GM10266 (cell line): ENCODE results near the gene EFHC1.
"Not testable (repeated sequence)": the region's sequence is repeated elsewhere in the genome, so short reads cannot be mapped to it uniquely, and the experiment has no call there.

Source experiments
- DNase-seq: peaks from one replicate; pipeline ENCODE4 v3.0.0; 2012; ENCODE audit errors: extremely low spot score
- TF ChIP-seq, protein P1 (sequence below): IDR thresholded peaks from 2 replicates; pipeline ENCODE4 v1.5.1; 2012; ENCODE audit warnings: mild to moderate bottlenecking, low read depth; ENCODE audit not compliant: control insufficient read depth, insufficient read depth; ENCODE audit errors: missing control alignments

Gene EFHC1

DNA sequence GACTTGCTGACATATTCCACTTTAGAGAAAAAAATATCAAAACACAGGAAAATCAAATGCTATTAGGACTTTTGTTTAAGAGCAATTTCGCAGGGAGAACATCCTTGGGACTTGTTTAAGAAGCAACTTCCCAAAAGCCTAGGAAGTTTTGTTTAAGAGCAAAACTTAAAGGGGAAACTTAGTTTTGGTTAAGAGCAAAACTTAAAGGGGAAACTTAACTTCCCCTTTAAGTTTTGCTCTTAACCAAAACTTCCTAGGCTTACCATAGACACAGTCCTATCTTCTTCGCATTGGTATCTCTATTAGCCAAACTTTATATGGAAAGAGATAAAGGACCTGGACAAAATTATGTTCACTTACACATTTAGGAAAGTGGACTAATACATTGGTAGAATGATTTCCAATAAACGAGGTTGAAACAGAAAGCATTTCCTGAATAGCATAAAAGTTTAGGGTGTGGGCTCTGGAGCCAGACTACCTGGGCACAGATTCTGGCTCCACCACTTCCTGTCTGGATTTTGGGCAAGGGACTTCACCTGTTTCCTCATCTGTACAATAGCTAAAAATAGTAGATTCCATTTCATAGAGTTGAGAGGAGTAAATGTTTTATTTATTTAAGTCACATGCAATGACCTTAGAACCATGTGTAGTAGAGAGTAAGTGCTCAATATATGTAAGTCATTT lies 42.5 kb upstream of the EFHC1 start:
- no peak for DNase-seq
- TF ChIP-seq, protein P1, sequence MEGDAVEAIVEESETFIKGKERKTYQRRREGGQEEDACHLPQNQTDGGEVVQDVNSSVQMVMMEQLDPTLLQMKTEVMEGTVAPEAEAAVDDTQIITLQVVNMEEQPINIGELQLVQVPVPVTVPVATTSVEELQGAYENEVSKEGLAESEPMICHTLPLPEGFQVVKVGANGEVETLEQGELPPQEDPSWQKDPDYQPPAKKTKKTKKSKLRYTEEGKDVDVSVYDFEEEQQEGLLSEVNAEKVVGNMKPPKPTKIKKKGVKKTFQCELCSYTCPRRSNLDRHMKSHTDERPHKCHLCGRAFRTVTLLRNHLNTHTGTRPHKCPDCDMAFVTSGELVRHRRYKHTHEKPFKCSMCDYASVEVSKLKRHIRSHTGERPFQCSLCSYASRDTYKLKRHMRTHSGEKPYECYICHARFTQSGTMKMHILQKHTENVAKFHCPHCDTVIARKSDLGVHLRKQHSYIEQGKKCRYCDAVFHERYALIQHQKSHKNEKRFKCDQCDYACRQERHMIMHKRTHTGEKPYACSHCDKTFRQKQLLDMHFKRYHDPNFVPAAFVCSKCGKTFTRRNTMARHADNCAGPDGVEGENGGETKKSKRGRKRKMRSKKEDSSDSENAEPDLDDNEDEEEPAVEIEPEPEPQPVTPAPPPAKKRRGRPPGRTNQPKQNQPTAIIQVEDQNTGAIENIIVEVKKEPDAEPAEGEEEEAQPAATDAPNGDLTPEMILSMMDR: no peak

GRCh38 chr6:52381249-52381648 lies 38.9 kb upstream of the EFHC1 start:
- TF ChIP-seq, protein P1: no peak
- DNase-seq: no peak

GRCh38 chr6:52384145-52384766 lies 35.9 kb upstream of the EFHC1 start:
- DNase-seq: no peak
- TF ChIP-seq, protein P1: no peak

- TF ChIP-seq, protein P1: no peak
- DNase-seq: no peak
These were observed 35.1 kb upstream of the EFHC1 start for GRCh38 chr6:52385074-52385473.

DNA sequence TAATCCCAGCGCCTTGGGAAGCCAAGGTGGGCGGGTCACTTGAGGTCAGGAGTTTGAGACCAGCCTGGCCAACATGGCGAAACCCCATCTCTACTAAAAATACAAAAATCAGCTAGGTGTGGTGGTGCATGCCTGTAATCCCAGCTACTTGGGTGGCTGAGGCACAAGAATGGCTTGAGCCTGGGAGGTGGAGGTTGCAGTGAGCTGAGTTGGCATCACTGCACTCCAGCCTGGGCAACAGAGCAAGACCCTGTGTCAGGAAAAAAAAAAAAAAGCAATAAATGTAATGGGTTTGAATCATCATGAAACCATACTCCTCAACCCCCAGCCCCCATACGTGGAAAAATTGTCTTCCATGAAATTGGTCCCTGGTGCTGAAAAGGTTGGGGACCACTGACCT lies 32.0 kb upstream of the EFHC1 start:
- DNase-seq: not testable (repeated sequence)

- no peak for DNase-seq
- TF ChIP-seq, protein P1: no peak
These were observed 31.4 kb upstream of the EFHC1 start for GRCh38 chr6:52388790-52389189.

DNA sequence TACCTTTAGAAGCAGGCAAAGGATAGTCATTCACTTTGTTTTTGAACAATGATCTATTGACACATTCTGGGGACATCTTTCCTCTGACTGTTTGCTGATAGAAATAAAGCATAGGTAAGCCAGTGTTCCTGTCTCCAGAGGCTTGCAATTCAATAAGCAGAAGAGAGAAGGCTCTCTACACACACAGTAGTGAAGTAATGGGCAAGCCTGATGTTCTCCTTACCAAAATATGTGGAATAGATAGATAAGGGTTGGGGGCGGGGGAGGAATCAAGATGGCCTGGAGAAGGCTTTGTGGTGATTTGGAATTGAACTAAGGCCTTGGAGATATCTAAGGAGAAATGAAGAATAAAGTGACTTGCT lies 30.9 kb upstream of the EFHC1 start:
- TF ChIP-seq, protein P1: no peak
- no peak for DNase-seq
